ENCODE results near the gene NBAS. TPM values are rescaled to one million over a fixed set of nuclear protein-coding genes. Genes with fewer than 3 reads are reported as not detected.
"Not testable (repeated sequence)": the region's sequence is repeated elsewhere in the genome, so short reads cannot be mapped to it uniquely, and the experiment has no call there.

NBAS gene
- polyA plus RNA-seq, 1 experiment = 35.6 TPM

- no peak for TF ChIP-seq CTCF (IDR thresholded peaks at IDR 0.05; ENCODE audit: insufficient read depth, low read depth, low read length)
- DNase-seq (ENCODE audit: low read depth) = no peak
- CTCF ChIA-PET = no interaction called here
Observed at GRCh38 chr2:15447381-15447780, 113.8 kb downstream of the NBAS start.

GRCh38 chr2:15446961-15447360 lies 114.2 kb downstream of the NBAS start:
- Histone ChIP-seq H3K27me3 (ENCODE audit: control insufficient read depth, insufficient read depth, low read length) (no peaks in the 10 kb centered on the region), H3K4me3 (ENCODE audit: low read depth, low read length) (no peak overlapping the region), H3K36me3 (ENCODE audit: control insufficient read depth, insufficient read depth, low read length) (0 out of 2 replicates have a peak, but pooled peaks cover 2% of the 10 kb centered on the region)
- ChIA-PET CTCF (no interaction called here), POLR2A (no interaction called here)
- no peak for DNase-seq (ENCODE audit: low read depth)
- TF ChIP-seq CTCF (IDR thresholded peaks at IDR 0.05; ENCODE audit: insufficient read depth, low read depth, low read length) = no peak

More at GRCh38 chr2:15447381-15447780, 113.8 kb downstream of the NBAS start:
- H3K36me3 ChIP-seq (ENCODE audit: control insufficient read depth, insufficient read depth, low read length) = 0 out of 2 replicates have a peak, but pooled peaks cover 2% of the 10 kb centered on the region
- no peak overlapping the region for H3K4me3 ChIP-seq (ENCODE audit: low read depth, low read length)
- POLR2A ChIA-PET = no interaction called here
- no peaks in the 10 kb centered on the region for H3K27me3 ChIP-seq (ENCODE audit: control insufficient read depth, insufficient read depth, low read length)

GRCh38 chr2:15445891-15446562 lies 115.1 kb downstream of the NBAS start:
- ChIA-PET POLR2A (no interaction called here), CTCF (no interaction called here)
- Histone ChIP-seq H3K36me3 (ENCODE audit: control insufficient read depth, insufficient read depth, low read length) (0 out of 2 replicates have a peak, but pooled peaks cover 2% of the 10 kb centered on the region), H3K27me3 (ENCODE audit: control insufficient read depth, insufficient read depth, low read length) (no peaks in the 10 kb centered on the region), H3K4me3 (ENCODE audit: low read depth, low read length) (no peak overlapping the region)
- no peak for TF ChIP-seq CTCF (IDR thresholded peaks at IDR 0.05; ENCODE audit: insufficient read depth, low read depth, low read length)
- no peak for DNase-seq (ENCODE audit: low read depth)

- CTCF ChIA-PET; H3K27me3 ChIP-seq (ENCODE audit: control insufficient read depth, insufficient read depth, low read length); POLR2A ChIA-PET: not testable (repeated sequence)
Observed at GRCh38 chr2:15439768-15440524, 121.2 kb downstream of the NBAS start.

GRCh38 chr2:15439366-15439765 lies 121.8 kb downstream of the NBAS start:
- CTCF ChIA-PET; H3K27me3 ChIP-seq (ENCODE audit: control insufficient read depth, insufficient read depth, low read length); H3K4me3 ChIP-seq (ENCODE audit: low read depth, low read length); DNase-seq (ENCODE audit: low read depth); H3K36me3 ChIP-seq (ENCODE audit: control insufficient read depth, insufficient read depth, low read length): not testable (repeated sequence)
- POLR2A ChIA-PET = interaction anchor here (0.7 kb wide), 1 partner anchor 142 kb away, joined by 3 read pairs; no protein-coding TSS in a partner anchor

More at GRCh38 chr2:15439768-15440524, 121.2 kb downstream of the NBAS start:
- not testable (repeated sequence) for H3K4me3 ChIP-seq (ENCODE audit: low read depth, low read length); DNase-seq (ENCODE audit: low read depth); H3K36me3 ChIP-seq (ENCODE audit: control insufficient read depth, insufficient read depth, low read length)

- ChIA-PET CTCF (interaction anchor here (0.8 kb wide), 1 partner anchor 15 kb away, joined by 4 read pairs; no protein-coding TSS in a partner anchor), POLR2A (interaction anchor here (0.6 kb wide), 1 partner anchor 23 kb away, joined by 4 read pairs; no protein-coding TSS in a partner anchor)
- Histone ChIP-seq H3K27me3 (ENCODE audit: control insufficient read depth, insufficient read depth, low read length) (no peaks in the 10 kb centered on the region), H3K36me3 (ENCODE audit: control insufficient read depth, insufficient read depth, low read length) (no peaks in the 10 kb centered on the region), H3K4me3 (ENCODE audit: low read depth, low read length) (no peak overlapping the region)
- no peak for TF ChIP-seq CTCF (IDR thresholded peaks at IDR 0.05; ENCODE audit: insufficient read depth, low read depth, low read length)
- no peak for DNase-seq (ENCODE audit: low read depth)
Observed at GRCh38 chr2:15436195-15436594, 124.9 kb downstream of the NBAS start.

All from BJ (cell line).